ENCODE measurements around the gene CNNM3. TPM values are rescaled to one million over a fixed set of nuclear protein-coding genes. Genes with fewer than 3 reads are reported as not detected.

CNNM3 gene
- total RNA-seq (2022; extraction: Qiagen RNA extraction; ENCODE audit: low read depth): 10.6 to 16.0 TPM (median 15.8 TPM) in 5 replicates

DNA sequence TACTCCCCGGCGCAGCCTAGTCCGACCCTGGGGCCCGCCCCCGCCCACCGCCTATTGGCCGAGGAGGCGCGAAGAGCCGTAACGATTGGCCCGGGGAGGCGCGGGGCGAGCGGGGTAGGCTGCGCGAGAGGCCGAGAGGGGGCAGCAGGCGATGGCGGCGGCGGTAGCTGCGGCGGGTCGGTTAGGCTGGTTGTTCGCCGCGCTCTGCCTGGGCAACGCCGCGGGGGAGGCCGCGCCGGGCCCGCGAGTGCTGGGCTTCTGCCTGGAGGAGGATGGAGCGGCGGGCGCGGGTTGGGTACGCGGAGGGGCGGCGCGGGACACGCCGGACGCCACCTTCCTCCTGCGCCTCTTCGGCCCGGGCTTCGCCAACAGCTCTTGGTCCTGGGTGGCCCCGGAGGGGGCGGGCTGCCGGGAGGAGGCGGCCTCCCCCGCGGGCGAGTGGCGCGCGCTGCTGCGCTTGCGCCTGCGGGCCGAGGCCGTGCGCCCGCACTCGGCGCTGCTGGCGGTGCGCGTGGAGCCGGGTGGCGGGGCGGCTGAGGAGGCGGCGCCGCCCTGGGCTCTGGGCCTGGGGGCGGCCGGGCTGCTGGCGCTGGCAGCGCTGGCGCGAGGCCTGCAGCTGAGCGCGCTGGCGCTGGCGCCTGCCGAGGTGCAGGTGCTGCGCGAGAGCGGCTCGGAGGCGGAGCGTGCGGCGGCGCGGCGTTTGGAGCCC, at the start of gene CNNM3:
Gene CNNM3, plus strand, starts transcription at position 142 of the 709 bp plus-strand sequence. Its CDS starts 10 bp downstream, at position 152.

DNA sequence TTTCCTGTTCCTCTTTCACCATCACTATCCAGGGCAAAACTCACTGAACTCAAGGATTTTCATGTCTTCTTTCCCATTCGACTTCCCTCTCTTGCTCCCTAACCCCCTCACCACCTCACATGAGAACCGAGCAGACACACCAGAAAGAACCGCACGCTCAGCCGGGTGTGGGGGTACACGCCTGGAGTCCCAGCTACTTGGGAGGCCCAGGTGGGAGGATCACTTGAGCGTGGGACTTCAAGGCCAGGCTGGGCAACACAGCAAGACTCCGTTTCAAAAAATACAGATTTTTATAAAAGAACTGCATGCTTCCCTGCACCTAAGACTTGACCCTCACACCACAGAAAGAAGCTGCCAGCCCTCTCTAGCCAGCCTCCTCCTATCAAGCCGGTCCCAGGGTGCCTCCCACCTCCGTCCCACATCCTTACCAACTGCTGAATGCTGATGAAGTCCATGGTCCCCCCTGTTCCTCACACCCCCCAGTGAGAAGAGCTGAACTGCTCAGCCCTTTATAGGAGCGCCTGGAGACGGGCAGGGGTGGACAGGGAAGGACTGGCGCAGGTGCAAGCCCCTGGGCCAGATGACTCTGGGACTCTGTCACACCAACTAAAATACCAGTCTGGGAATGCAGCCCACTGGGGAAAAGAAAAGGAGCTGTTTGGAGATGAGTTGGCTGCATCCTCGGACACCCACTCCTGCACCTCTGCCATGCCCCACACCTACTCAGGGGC, 27.6 kb downstream of the CNNM3 start, which contains the start of gene ANKRD23:
Gene ANKRD23, minus strand, starts transcription at position 484 of the 731 bp plus-strand sequence. Its CDS starts 29 bp downstream, at position 455.

DNA sequence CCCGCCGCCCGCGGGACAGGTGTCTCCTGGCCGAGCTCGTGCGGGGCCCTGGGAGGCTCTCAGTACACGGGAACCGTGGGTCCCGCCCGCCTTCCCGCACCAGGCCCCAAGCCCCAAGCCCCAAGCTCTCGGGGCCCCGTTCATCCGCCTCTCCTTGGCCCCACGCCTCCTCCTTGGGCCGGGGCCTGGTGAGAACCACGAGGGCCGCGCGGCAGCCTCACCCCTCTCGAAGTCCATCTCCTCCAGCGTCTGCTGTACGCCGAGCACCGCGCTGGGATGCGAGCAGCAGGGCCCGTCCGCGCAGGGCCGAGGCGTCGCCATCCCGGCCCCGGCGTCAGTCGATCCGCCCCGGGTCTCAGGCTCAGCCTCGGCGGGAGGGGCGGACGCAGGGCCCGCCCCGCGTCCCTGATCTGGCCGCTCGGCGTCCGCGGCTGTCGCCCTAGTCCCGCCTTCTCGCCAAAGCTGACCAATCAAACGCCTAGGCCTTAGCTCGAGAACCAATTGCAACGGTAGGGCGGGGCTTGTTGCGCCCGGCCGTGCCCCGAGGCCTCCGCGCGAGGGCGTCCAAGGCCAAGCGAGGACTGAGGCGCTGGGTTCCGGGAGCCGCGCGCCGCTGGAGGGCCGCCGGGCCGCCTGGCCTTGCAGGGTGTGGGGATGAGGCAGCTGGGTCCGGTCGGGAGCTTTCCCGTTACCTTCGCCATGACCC, 41.8 kb downstream of the CNNM3 start, which contains the start of gene ANKRD39:
Gene ANKRD39, minus strand, starts transcription at position 350 of the 706 bp plus-strand sequence. Its CDS starts 29 bp downstream, at position 321.

DNA sequence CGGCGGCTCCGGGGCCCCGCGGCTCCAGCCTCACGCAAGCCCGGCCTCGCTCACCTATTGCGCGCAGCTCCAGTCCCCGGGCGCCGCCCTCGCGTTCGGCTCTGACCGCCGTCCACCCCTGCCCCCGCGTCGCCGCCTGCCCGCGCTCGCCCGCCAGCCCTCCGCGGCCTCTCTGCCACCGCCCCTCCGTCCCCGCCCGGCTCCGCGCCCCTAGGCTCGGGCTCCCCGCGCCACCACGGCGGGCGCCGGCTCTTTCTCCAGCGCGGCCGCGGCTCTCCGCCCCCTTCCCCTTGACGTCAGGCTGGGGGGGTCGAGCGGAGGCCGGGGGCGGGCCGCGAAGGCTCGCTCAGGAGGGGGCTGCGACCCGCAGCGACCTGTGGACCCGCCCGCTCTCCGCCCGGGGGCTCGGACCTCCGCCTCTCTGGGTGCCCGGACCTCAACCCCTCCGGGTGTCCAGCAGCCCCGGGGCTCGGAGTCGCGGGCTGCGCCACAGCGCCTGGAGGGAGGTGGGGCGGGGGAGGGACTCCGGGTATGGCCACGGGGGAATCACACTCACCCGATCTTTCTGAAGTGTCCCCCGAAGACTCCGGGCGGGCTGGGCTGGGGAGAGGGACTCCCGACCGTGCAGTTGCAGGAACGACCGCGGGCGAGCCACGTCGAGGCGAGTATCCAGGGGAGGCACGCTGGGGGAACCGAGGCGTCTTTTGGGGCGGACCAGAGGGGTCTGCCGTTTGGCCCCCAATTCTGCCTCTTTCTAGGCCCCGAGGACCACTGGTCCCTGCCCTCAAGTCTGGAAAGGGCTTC, 54.0 kb downstream of the CNNM3 start, which contains the start of gene SEMA4C:
Gene SEMA4C, minus strand, starts transcription at position 259 of the 804 bp plus-strand sequence. CDS start 2,194 bp downstream, outside the sequence.

Other genes starting within 250 kb of the CNNM3 start
- 27.9 to 32.2 TPM (median 30.2 TPM) in 5 replicates for gene KANSL3, start 178.0 kb upstream of the CNNM3 start, total RNA-seq (2022; extraction: Qiagen RNA extraction; ENCODE audit: low read depth)
- not detected in 5 replicates for gene FER1L5, start 173.5 kb upstream of the CNNM3 start, total RNA-seq (2022; extraction: Qiagen RNA extraction; ENCODE audit: low read depth)
- gene LMAN2L, start 76.2 kb upstream of the CNNM3 start, total RNA-seq (2022; extraction: Qiagen RNA extraction; ENCODE audit: low read depth): 20.2 to 24.1 TPM (median 22.8 TPM) in 5 replicates
- gene CNNM4, start 55.4 kb upstream of the CNNM3 start, total RNA-seq (2022; extraction: Qiagen RNA extraction; ENCODE audit: low read depth): 13.4 to 17.2 TPM (median 16.4 TPM) in 5 replicates
- 1.2 to 2.0 TPM (median 1.8 TPM) in 5 replicates for gene ANKRD23, start 27.8 kb downstream of the CNNM3 start, total RNA-seq (2022; extraction: Qiagen RNA extraction; ENCODE audit: low read depth)
- 19.9 to 23.2 TPM (median 21.7 TPM) in 5 replicates for gene ANKRD39, start 41.7 kb downstream of the CNNM3 start, total RNA-seq (2022; extraction: Qiagen RNA extraction; ENCODE audit: low read depth)
- gene SEMA4C, start 53.8 kb downstream of the CNNM3 start, total RNA-seq (2022; extraction: Qiagen RNA extraction; ENCODE audit: low read depth): 15.2 to 22.7 TPM (median 21.1 TPM) in 5 replicates
- gene FAM178B, start 170.3 kb downstream of the CNNM3 start, total RNA-seq (2022; extraction: Qiagen RNA extraction; ENCODE audit: low read depth): not detected in 5 replicates